Osteoblast (primary cell): ENCODE results near the gene SPTBN5. TPM values are rescaled to one million over a fixed set of nuclear protein-coding genes. Genes with fewer than 3 reads are reported as not detected.

ENCODE experiments used
- DNase-seq: peaks from one replicate; pipeline ENCODE4 v3.0.0; 2011; ENCODE audit warnings: low spot score, mixed read lengths; ENCODE audit not compliant: insufficient read length; ENCODE audit errors: missing footprints
- H2AFZ ChIP-seq: 2 replicates; pipeline ENCODE4 v1.6.0; 2011; ENCODE audit warnings: mild to moderate bottlenecking, low read length
- H3K27ac ChIP-seq: 2 replicates; pipeline ENCODE4 v1.5.1; 2011; ENCODE audit warnings: mild to moderate bottlenecking, low read depth, low read length, moderate library complexity
- H3K27me3 ChIP-seq: 2 replicates; pipeline ENCODE4 v1.6.0; 2012; ENCODE audit warnings: mild to moderate bottlenecking, control low read depth, inconsistent platforms, low read length, moderate library complexity; ENCODE audit not compliant: insufficient read depth
- H3K36me3 ChIP-seq: 2 replicates; pipeline ENCODE4 v1.5.1; 2011; ENCODE audit warnings: mild to moderate bottlenecking, low read length, control low read depth, moderate library complexity; ENCODE audit not compliant: insufficient read depth
- H3K4me1 ChIP-seq: 2 replicates; pipeline ENCODE4 v1.5.1; 2011; ENCODE audit warnings: mild to moderate bottlenecking, low read length, control low read depth, moderate library complexity; ENCODE audit not compliant: insufficient read depth
- H3K4me2 ChIP-seq: 2 replicates; pipeline ENCODE4 v1.6.0; 2011; ENCODE audit warnings: mild to moderate bottlenecking, low read length; ENCODE audit not compliant: insufficient read depth
- H3K4me3 ChIP-seq: fragments of 200-600 bp; sonication (generic); 3 replicates; pipeline ENCODE4 v1.5.1; 2012; ENCODE audit warnings: mild to moderate bottlenecking, low read length, inconsistent platforms; ENCODE audit not compliant: insufficient read depth
- H3K79me2 ChIP-seq: 2 replicates; pipeline ENCODE4 v1.6.0; 2012; ENCODE audit warnings: mild to moderate bottlenecking, low read length, control low read depth, inconsistent platforms; ENCODE audit not compliant: insufficient read depth
- H3K9me3 ChIP-seq: 2 replicates; pipeline ENCODE4 v1.5.1; 2011; ENCODE audit warnings: low read depth, low read length, control low read depth
- H4K20me1 ChIP-seq: 2 replicates; pipeline ENCODE4 v1.6.0; 2012; ENCODE audit warnings: mild to moderate bottlenecking, low read length, control low read depth; ENCODE audit not compliant: insufficient read depth
- CTCF ChIP-seq: IDR thresholded peaks from 2 replicates; pipeline ENCODE4 v1.5.1; 2011; ENCODE audit warnings: mild to moderate bottlenecking, low read depth, low read length, moderate library complexity; ENCODE audit errors: extremely low read depth
- total RNA-seq: library from RNA; depleted of rRNA; stranded (reverse); fragments of >200 nt; gene quantifications from 2 replicates; pipeline ENCODE4 v1.2.3, GENCODE V29; 2012

Gene SPTBN5
- total RNA-seq, 1 donor, result 0.36 TPM

- Histone ChIP-seq H3K4me1 (no peaks in the 10 kb centered on the region), H3K27me3 (no peaks in the 10 kb centered on the region), H3K27ac (no peak overlapping the region), H2AFZ (no peak overlapping the region), H3K79me2 (no peaks in the 10 kb centered on the region), H3K36me3 (peaks cover 36% of the 10 kb centered on the region), H3K9me3 (no peaks in the 10 kb centered on the region), H4K20me1 (peaks cover 25% of the 10 kb centered on the region), H3K4me3 (no peak overlapping the region), H3K4me2 (no peak overlapping the region)
- DNase-seq, result no peak
- no peak for TF ChIP-seq CTCF
Measured at GRCh38 chr15:41906608-41907007, 12.8 kb upstream of the SPTBN5 start.

DNA sequence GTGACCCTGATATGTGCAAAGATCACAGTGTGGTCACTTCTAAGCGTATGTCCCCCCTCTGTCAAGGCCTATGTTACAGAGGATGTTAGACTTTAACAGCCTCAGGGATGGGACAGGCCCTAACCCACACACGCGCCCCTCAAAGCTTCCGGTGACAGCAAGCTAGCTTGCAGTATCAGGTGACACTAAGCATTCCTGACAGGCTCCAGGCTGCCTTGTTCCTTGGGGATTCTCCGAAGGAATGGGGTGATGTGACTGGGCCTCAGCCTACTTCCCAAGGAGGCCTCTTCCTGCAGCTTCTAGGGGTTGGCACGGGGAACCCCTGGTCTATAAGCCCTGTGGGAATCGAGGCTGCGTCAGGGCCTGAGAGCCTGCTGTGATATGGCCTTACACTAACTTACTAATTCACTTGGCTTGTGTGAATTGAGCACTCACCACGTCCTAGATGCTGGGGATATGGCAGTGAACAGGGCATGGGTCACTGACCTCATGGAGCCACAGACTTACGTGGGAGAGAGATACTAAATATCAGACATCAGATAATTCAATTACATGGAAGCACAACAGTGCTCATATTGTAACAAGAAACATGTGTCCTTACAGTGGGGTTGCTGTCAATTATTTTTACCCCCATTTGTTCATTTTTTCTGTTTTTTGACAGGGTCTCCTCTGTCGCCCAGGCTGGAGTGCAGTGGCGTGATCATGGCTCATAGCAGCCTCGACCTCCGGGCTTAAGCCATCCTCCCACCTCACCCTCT, 11.4 kb upstream of the SPTBN5 start:
- Histone ChIP-seq H3K4me1 (no peaks in the 10 kb centered on the region), H3K4me2 (no peak overlapping the region), H3K27ac (peak overlapping the region; percentile 35), H3K36me3 (peaks cover 36% of the 10 kb centered on the region), H3K27me3 (no peaks in the 10 kb centered on the region), H2AFZ (no peak overlapping the region), H3K4me3 (no peak overlapping the region), H4K20me1 (peaks cover 25% of the 10 kb centered on the region), H3K79me2 (no peaks in the 10 kb centered on the region), H3K9me3 (no peaks in the 10 kb centered on the region)
- no peak for TF ChIP-seq CTCF
- DNase-seq, result no peak

GRCh38 chr15:41904541-41905005, 10.7 kb upstream of the SPTBN5 start:
- H4K20me1 ChIP-seq, result peaks cover 25% of the 10 kb centered on the region
- peak overlapping the region; percentile 35 for H3K27ac ChIP-seq
- H3K9me3 ChIP-seq, result no peaks in the 10 kb centered on the region
- H3K4me2 ChIP-seq, result no peak overlapping the region
- no peaks in the 10 kb centered on the region for H3K27me3 ChIP-seq
- TF ChIP-seq CTCF, result peak; percentile 88
- peaks cover 36% of the 10 kb centered on the region for H3K36me3 ChIP-seq
- no peaks in the 10 kb centered on the region for H3K4me1 ChIP-seq
- H3K4me3 ChIP-seq, result no peak overlapping the region
- no peak overlapping the region for H2AFZ ChIP-seq
- DNase-seq, result peak; percentile 97
- H3K79me2 ChIP-seq, result no peaks in the 10 kb centered on the region

GRCh38 chr15:41903782-41904181, 9.9 kb upstream of the SPTBN5 start:
- Histone ChIP-seq H2AFZ (no peak overlapping the region), H3K9me3 (no peaks in the 10 kb centered on the region), H4K20me1 (peaks cover 25% of the 10 kb centered on the region), H3K27ac (no peak overlapping the region), H3K27me3 (no peaks in the 10 kb centered on the region), H3K4me2 (no peak overlapping the region), H3K4me1 (no peaks in the 10 kb centered on the region), H3K79me2 (no peaks in the 10 kb centered on the region), H3K36me3 (peaks cover 36% of the 10 kb centered on the region), H3K4me3 (no peak overlapping the region)
- DNase-seq, result no peak
- no peak for TF ChIP-seq CTCF
